HG02852 (cell line): ENCODE measurements around the gene DAG1.
A peak's percentile ranks its signal among the peaks of the same experiment; 100 is the strongest.

Source experiments
- ATAC-seq: cut with Tn5 transposase; IDR thresholded peaks from one replicate; pipeline ENCODE4 v1.9.1; 2021; ENCODE audit warnings: mild to moderate bottlenecking, moderate library complexity; ENCODE audit not compliant: unreplicated experiment

DAG1 gene

GRCh38 chr3:49552087-49552486 is 82.0 kb downstream of the DAG1 start:
- ATAC-seq = no peak

DNA sequence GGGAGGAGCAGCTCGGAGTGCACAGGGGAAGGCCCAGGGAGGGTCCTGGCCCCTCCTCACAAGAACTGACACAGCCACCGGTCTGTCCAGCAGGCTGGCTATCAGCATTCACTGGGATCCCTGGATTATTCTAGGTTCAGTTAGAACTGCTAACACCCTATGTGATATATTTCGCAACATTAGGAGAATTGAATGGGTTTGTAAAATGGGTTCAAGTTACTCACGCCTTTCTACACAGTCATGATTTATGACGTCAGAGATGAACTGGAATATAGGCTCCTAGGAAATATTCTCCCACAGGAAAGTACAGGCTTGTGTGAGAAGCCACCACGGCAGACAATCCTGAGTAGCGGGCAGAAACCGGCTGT is 83.2 kb downstream of the DAG1 start:
- no peak for ATAC-seq

DNA sequence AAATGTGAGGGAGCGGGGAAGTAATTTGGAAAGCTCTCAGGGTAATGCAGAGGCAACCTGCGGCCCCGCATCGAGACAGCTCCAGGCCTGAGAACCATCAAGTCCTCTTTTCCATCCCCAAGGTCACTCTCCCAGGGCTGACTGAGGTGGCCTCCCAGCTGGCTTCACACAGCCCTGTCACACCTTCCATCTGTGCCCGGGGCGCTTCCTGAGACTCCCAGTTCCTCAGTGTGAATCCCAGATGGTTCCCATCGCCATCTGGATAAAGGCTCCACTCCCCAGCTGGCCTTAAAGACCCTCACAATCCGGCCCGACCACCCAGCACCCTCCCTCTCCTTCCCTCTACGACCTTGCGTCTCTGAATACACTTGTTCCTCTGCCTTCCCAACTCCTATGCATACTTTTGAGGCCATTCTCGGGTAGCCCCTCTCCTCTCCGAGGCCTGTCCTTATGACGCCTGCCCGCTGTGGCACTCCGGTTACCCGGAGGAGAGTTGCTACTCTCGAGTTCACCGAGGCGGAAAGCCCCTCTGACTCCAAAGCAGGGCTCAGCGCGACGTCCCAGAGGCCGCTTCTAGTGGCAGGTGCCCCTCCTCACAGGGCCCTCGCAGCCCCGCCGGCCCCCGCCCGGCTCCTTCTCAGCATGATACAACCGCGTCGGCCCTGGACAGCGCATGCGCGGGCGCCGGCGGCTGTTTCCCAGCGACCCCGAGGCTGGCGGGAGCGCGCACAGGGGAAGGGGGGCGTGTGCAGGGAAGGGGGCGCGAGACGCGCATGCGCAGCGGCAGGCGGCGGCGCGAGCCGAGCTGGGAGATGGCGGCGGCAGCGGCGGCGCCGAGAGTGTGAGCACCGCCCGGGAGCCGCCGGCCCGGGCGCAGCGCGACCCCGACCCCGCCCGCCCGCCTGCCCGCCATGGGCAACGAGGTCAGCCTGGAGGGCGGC is 83.9 kb downstream of the DAG1 start, which contains the start of gene BSN:
BSN (plus strand) TSS at position 786 of the 941 bp plus-strand sequence; CDS start at position 912, 126 bp downstream.
- peak; percentile 73 for ATAC-seq

- peak; percentile 69 for ATAC-seq
Measured at GRCh38 chr3:49554633-49555265, 84.7 kb downstream of the DAG1 start.

DNA sequence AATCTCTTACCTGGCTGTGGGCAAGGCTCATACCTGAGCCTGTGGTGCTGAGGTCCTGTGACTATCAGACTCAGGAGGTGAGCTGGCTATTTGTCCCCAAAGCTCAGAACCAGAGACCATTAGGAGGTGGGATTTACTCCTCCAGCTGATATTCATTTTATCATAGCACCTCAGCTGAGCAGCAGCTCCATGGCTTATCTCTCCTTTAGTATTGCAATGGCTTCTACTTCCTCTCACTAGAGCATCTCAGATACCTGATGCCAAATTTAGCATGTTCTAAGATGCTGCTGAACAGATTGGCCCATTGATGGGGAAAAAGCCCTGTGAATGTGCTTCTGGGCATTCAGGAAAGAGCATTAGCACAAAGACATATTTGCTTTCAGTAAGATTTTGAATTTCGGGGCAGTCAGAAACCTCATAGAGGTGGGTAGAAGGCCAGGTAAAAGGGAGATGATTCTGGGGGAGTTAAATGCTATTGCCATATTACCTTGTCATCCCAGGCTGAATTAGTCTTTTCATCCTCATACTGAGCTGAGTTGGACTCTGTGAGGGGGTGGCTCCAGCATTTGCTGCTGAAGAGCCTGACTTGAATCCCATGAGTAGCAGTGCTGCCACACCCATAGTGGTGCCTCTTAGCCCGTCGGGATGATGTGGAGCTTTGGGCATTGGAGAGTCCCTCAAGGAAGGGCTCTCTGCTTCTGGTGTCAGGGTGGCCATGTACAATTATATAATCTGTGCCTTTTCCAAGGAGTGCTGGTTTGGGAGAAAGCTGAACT is 86.6 kb downstream of the DAG1 start:
- no peak for ATAC-seq

DNA sequence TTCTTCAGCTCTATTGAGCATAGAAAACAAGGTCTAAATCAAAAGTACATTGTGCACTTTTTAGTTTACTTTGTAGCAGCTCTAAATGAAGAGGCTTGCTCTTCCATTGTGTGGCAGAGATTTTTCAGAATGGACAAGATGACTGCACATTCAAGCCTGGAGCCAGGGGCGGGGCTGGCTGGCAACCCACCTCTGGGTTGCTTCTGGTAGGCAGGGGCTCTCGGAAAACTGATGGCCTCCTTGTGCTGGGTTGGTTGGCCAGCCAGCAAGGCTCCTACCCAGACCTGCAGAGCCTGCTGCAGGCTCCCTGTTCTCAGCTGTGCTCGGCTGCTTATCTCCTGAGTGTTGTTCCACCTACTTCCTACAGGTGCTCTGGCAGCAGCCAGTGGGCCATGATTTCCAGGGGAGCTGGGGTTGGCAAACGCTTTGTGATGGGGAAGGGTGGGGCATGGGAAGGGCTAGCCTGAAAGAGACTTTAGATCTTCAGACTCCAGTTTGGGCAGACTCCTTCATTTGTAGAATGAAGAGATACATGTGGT is 93.0 kb downstream of the DAG1 start:
- ATAC-seq = no peak

GRCh38 chr3:49563766-49564165 is 93.7 kb downstream of the DAG1 start:
- ATAC-seq = no peak

- ATAC-seq = no peak
Measured at GRCh38 chr3:49566312-49566711, 96.2 kb downstream of the DAG1 start.

- ATAC-seq = no peak
Measured at GRCh38 chr3:49567406-49567805, 97.3 kb downstream of the DAG1 start.

GRCh38 chr3:49568965-49569364 is 98.9 kb downstream of the DAG1 start:
- ATAC-seq = no peak

DNA sequence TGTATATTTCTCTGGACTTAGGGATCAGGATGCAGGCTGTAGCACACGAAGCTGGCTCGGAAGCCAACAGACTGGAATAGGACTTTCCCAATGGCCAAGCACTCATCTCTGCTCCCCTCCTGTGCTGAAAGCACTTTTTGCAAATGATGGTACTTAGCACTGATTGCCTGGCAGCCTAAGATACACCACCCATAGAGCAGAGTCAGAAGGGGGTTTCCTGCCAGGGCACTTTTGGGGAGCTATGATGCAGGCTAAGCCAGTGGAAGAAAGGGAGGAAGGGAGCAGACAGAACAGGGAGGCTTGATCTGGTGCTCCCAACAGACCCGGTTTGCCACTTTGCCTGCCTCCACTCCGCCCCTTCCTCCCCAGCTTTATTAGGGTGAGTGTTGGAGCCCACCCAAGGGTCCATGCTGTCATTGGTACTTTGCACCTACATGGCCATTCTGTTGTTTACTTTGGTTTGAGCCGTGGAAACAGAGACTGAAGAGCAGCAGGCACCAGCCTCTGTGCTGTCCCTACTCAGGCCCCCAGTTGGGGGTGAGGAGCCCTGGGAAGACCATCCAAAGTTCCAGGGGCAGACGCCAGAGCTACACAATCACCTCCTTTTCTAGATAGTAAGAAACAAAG is 100.1 kb downstream of the DAG1 start:
- ATAC-seq = no peak

DNA sequence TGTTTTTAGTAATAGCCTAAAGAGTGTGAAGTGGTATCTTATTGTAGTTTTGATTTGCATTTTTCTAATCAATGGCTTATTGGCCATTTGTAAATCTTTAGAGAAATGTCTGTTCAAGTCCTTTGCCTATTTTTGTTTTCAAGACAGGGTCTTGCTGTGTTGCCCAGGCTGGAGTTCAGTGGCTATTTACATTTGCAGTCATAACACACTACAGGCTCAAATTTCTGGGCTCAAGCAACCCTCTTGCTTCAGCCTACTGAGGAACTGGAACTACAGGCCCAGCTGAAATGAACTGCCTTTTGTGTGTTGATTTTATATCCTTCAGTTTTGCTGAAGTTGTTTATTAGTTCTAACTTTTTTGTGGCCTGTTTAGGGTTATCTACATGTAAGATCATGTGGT is 112.1 kb downstream of the DAG1 start:
- no peak for ATAC-seq
